ENCODE measurements around the gene TOR1B.

DNA sequence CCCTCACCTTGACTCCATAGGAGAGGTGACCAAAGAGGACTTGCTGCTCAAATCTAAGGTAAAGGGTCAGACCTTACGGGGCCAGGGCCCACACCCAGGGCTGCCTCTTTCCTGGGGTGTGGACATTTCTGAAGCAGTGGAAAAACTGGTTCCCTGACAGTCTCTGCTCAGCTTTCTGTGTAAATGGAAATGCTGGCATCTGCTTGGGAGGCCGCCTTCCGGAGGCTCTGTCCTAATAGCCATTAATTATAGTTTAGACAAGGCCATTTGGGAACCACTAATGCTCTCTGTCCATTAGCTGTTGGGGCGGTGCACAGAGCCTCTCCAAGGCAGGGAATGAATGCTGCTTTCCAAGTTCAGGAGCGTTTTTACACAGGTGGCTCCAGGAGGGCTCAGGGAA lies 49.6 kb downstream of the TOR1B start:
- no peak for TF ChIP-seq POLR2A (IDR thresholded peaks at IDR 0.05)
- TF ChIP-seq, protein P1, sequence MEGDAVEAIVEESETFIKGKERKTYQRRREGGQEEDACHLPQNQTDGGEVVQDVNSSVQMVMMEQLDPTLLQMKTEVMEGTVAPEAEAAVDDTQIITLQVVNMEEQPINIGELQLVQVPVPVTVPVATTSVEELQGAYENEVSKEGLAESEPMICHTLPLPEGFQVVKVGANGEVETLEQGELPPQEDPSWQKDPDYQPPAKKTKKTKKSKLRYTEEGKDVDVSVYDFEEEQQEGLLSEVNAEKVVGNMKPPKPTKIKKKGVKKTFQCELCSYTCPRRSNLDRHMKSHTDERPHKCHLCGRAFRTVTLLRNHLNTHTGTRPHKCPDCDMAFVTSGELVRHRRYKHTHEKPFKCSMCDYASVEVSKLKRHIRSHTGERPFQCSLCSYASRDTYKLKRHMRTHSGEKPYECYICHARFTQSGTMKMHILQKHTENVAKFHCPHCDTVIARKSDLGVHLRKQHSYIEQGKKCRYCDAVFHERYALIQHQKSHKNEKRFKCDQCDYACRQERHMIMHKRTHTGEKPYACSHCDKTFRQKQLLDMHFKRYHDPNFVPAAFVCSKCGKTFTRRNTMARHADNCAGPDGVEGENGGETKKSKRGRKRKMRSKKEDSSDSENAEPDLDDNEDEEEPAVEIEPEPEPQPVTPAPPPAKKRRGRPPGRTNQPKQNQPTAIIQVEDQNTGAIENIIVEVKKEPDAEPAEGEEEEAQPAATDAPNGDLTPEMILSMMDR (IDR thresholded peaks at IDR 0.05) = no peak

Data from lower leg skin (tissue), 3 donors.